ENCODE results near the gene SELENOV. TPM values are rescaled to one million over a fixed set of nuclear protein-coding genes. Genes with fewer than 3 reads are reported as not detected.
A peak's percentile ranks its signal among the peaks of the same experiment; 100 is the strongest.

Gene SELENOV
- total RNA-seq, 1 donor from 2014 or later, result not detected

DNA sequence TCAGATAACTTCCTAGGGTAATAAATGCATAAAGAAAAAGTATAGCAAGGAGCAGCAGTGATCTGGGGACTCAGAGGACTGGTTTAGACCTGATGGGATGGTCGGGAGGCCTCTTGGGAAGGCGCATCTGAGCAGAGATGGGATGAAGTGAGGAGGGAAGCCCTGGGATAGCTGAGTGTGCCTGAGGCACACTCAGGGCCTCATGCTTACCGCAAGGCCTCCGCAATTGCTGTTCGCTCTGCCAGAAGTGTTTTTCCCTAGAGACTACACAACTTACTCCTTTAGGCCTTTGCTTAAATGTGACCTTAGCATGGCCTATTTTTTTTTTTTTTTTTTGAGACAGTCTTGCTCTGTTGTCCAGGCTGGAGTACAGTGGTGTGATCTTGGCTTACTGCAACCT lies 20.3 kb upstream of the SELENOV start:
- ATAC-seq, result no peak

DNA sequence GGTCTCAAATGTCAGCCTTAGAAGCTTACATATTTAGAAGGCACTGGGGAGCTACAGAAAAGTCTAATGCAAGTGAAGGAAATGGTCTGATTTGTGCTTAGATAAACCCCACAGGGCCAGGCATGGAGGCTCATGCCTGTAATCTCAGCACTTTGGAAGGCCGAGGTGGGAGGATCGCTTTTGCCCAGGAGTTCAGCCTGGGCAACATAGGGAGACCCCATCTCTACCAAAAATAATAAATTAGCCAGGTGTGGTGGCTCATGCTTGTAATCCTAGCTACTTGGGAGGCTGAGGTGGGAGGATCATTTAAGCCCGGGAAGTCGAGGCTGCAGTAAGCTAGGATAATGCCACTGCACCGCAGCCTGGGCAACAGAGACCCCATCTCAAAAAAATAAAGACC lies 18.9 kb upstream of the SELENOV start:
- no peak for ATAC-seq

DNA sequence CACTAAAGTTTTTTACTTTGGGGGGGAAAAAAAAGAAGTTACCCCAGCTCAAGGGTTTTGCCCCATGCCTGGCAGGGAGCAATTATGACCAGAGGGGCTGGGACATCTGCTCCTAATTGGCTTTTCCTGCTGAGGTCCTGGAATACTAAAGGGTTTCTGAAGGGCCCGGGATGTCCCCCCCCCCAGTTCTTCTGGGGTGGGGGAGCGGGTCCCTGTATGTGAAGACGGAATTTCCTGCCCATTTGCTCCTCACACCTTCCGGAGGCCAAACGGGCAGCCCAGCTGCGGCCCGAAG lies 17.3 kb upstream of the SELENOV start:
- no peak for ATAC-seq

DNA sequence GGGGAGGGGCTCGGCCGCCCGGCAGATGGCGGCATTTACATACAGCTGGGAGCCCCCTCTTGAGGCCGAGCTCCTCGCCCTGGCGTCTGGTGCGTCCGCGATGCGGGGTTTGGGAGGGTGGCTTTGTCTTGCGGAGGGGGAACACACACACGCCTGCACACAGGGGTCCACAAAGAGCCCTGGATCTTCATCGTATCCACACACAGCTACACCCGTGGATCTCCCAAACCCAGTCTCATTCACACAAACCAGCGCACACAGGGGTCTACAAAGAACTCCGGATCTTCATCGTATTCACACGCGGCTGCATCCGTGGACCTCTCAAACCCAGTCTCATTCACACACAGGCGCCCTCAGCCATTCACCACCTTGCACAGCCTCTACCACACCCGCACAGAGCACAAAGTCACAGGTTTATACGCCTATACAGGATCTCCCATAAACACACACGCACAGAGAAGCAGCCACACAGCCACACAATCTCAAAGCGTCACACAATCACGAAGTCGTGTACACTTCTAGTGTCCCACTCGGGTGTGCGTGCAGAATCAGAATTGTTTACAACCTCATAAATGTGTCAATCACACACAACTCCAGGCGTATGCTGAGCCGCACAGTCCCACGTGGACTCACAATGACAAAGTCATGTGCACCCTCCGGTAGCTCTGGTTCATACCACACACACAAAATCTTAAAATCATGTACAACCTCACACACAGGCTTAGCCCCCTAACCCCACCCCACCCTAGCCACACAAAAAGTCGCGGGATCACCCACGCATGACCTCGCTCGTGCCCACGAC lies 16.7 kb upstream of the SELENOV start:
- peak; percentile 13 for ATAC-seq

DNA sequence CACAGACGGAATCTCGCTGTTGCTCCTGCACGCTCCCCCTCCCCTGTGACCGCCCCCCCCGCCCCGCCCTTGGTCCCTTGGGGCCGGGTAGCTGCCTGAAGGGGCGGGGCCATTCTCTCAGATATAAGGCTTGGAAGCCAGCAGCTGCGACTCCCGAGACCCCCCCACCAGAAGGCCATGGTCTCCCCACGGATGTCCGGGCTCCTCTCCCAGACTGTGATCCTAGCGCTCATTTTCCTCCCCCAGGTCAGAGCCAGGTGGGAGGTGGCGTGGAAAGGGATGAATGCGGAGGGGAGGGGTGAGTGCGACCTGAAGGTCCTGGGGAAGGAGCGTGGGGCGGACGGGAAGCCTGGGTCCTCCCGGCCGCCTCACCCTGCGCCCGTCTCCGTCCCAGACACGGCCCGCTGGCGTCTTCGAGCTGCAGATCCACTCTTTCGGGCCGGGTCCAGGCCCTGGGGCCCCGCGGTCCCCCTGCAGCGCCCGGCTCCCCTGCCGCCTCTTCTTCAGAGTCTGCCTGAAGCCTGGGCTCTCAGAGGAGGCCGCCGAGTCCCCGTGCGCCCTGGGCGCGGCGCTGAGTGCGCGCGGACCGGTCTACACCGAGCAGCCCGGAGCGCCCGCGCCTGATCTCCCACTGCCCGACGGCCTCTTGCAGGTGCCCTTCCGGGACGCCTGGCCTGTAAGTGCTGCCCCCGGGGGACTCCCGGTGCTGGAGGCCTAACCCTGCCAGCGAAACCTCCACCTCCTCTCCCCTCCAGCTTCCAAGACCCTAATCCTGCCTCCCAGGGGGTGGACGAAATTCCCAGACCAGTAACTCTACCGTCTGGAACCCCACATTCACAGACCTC lies 15.9 kb upstream of the SELENOV start, which contains the start of gene DLL3:
Gene DLL3, plus strand, starts transcription at position 150 of the 845 bp plus-strand sequence. Its CDS starts 28 bp downstream, at position 178.
- peak; percentile 18 for ATAC-seq

DNA sequence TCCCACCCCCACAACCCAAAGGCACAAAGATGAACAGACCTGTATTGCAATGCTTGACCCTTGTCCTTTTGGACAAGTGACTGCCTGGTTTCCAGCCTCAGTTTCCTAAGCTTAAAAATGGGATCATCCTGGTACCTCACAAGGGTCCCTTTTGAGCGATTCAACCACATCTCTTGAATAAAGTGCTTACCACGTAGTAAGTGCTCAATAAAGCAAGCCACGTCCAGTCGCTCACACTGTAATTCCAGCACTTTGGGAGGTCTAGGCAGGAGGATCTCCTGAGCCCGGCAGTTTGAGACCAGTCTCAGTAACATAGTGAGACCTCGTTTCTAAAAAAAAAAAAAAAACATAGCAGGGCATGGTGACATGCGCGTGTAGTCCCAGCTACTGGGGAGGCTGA lies 15.0 kb upstream of the SELENOV start:
- ATAC-seq, result no peak

DNA sequence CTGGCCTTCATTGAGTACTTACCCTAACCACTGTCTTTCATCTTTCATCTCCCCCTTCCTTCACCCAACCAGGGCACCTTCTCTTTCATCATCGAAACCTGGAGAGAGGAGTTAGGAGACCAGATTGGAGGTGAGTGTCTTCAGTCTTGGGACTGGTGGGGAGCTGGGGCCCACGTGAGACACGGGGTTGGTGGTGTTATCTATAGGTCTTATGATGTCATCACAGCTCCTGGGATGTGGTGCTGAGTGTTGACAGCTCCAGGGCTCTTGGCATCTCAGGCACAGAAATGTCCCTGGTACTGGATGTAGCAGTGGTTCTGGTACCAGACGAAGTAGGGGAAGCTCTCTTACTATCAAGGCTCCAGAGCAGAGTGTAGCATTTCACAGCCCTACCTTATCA lies 14.4 kb upstream of the SELENOV start:
- no peak for ATAC-seq

DNA sequence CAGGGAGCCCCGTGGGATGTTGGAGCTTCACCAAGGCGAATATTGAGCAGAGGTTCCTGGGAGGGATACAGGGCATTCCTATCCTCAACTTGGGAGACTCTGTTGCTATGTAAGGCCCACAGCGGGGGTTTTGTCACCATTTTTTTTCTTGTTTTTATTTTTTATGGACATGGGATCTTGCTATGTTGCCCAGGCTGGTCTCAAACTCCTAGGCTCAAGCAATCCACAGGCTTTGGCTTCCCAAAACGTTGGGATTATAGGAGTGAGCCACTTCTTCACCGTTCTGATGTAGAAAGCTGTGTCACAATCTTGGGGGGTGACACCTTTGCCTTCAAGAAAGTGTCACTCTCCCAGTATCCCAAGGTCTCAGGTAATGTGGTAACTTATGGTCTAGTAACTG lies 13.6 kb upstream of the SELENOV start:
- ATAC-seq, result no peak

DNA sequence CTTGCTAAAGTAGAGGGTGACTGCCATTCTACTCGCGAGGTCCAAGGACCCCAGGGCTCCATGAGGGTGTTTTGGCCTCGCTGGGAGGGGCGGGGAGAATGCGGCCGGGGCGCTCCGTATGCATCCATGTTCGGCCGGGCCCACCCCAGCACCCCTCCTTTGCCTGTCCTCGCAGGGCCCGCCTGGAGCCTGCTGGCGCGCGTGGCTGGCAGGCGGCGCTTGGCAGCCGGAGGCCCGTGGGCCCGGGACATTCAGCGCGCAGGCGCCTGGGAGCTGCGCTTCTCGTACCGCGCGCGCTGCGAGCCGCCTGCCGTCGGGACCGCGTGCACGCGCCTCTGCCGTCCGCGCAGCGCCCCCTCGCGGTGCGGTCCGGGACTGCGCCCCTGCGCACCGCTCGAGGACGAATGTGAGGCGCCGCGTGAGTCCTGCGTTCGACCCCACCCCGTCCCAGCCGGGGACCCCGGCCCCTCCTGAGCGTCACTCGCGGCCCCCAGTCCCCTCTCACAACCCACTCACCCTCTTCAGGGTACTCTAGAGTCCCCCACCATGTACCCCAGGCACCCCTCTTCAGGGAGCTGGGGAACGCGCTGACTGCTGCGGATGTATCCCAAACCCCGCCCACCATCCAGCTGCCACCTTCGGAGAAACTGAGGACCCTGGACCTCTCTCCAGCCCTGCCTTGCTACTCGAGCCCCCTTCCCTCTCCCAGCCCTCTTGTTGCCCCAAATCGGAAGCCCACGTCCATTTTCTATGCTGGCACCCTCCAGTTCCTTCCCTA lies 12.1 kb upstream of the SELENOV start:
- peak; percentile 79 for ATAC-seq

DNA sequence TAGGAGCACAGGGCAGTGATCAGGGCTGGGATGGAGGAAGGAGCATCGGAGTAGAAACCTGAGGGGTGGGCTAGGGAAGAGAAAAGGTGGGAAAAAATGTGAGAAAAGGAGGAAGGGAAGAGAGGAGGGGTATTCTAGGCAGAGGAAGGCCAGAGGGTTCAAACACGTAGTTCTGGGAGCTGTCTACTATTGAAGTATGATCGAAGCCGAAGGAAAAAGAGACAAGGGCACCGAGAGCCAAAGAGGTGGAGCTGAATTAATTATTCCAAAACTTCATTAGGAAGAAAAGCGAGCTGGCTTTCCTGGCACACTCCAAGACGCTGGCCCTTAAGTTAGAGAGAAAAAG lies 8.4 kb upstream of the SELENOV start:
- no peak for ATAC-seq

DNA sequence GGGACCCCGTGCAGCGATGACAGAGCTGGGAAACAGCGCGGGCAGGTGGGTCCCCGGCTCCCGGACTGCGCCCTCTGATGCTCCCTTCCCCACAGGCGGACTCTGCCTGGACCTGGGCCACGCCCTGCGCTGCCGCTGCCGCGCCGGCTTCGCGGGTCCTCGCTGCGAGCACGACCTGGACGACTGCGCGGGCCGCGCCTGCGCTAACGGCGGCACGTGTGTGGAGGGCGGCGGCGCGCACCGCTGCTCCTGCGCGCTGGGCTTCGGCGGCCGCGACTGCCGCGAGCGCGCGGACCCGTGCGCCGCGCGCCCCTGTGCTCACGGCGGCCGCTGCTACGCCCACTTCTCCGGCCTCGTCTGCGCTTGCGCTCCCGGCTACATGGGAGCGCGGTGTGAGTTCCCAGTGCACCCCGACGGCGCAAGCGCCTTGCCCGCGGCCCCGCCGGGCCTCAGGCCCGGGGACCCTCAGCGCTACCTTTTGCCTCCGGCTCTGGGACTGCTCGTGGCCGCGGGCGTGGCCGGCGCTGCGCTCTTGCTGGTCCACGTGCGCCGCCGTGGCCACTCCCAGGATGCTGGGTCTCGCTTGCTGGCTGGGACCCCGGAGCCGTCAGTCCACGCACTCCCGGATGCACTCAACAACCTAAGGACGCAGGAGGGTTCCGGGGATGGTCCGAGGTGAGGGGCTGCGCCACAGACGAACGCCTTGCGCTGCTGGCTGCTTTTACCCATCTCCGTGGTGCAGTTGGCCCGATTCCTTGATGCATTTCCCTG lies 7.8 kb upstream of the SELENOV start:
- ATAC-seq, result peak; percentile 43

DNA sequence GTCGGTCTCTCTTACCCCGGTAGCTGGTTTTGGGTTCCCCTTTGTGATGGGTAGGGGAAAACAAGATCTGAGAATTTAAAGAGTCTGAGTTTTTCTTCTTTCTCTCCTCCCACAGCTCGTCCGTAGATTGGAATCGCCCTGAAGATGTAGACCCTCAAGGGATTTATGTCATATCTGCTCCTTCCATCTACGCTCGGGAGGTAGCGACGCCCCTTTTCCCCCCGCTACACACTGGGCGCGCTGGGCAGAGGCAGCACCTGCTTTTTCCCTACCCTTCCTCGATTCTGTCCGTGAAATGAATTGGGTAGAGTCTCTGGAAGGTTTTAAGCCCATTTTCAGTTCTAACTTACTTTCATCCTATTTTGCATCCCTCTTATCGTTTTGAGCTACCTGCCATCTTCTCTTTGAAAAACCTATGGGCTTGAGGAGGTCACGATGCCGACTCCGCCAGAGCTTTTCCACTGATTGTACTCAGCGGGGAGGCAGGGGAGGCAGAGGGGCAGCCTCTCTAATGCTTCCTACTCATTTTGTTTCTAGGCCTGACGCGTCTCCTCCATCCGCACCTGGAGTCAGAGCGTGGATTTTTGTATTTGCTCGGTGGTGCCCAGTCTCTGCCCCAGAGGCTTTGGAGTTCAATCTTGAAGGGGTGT lies 7.1 kb upstream of the SELENOV start:
- no peak for ATAC-seq

DNA sequence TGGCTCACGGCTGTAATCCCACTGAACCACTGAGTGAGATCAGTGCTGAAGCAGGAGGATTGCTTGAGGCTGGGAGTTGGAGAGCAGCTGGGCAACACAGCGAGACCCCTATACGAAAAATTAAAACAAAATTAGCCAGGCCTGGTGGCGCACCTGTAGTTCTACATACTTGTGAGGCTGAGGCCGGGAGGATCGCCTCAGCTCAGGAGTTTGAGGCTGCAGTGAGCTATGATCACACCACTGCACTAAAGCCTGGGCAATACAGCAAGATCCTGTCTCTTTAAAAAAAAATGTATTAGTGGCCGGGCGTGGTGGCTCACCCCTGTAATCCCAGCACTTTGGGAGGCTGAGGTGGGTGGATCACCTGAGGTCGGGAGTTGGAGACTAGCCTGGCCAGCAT lies 6.3 kb upstream of the SELENOV start:
- ATAC-seq, result no peak

DNA sequence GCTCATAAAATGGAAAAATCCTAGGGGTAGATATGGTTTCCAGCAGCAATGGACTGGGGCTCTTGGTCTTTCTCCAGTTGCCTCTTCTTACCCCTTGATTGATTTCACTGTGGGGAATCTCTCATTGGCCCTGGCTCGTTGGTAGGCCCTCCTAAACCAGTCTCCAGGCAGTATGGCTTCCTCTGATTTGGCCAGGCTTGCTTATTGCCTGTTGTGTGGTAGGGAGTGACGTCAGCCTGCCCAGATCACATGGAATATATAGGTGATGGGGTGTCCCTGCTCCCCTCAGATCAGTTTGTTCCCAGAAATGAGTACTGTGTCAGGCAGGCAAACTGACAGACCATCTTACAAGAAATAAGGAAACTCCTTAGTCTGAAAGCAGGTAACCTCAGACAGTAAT lies 5.7 kb upstream of the SELENOV start:
- no peak for ATAC-seq

DNA sequence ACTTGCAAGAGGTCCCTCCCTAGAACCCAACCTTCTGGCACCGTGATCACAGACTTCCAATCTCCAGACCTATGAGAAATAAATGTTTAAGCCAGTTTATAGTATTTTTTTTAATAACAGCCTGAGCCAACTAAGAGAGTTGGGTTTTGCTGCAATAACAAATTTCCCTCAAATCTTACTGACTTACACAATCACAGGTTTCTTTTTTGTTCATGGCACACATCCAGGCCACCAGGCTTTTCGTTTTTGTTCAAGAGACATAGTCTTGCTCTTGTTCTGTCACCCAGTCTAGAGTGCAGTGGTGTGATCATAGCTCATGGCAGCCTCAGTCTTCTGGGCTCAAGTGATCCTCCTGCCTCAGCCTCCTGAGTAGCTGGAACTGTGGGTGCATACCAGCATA lies 2.0 kb upstream of the SELENOV start:
- ATAC-seq, result no peak

DNA sequence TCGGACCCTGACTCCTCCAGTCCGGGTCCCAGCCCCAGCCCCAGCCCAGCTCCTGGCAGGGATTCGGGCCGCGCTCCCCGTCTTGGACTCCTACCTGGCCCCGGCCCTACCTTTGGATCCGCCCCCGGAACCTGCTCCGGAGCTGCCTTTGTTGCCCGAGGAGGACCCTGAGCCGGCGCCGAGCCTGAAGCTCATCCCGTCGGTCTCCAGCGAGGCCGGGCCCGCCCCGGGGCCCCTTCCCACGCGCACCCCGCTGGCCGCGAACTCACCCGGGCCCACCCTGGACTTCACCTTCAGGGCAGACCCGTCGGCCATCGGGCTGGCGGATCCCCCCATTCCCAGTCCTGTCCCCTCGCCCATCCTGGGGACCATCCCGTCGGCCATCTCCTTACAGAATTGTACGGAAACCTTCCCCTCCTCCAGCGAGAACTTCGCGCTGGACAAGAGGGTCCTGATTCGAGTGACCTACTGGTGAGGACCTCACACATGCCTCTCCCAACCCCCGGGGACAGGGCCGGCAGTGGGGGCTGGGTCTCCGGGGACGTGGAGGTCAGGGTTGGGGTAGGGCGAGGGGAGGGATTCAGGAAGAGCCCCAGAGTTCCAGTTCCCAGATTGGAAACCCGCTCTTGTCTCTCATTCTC lies 732 bp downstream of the SELENOV start:
- ATAC-seq, result no peak

DNA sequence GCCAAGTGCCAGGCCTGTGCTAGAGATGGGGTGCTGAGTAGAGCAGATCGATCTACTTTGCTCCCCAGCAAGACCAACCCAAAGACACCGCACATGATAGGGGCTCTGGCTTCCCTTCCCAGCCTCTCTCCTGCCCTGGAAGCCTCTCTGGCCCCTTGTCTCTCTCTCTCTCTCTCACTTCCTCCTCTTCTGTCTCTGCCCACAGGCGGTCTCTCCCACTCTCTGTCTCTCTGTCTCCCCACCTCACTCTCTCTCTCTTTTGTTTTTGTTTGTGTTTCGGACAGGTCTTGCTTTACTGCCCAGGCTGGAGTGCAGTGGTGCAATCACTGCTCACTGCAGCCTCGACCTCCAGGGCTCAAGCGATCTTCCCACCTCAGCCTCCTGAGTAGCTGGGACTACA lies 1.3 kb downstream of the SELENOV start:
- ATAC-seq, result no peak

DNA sequence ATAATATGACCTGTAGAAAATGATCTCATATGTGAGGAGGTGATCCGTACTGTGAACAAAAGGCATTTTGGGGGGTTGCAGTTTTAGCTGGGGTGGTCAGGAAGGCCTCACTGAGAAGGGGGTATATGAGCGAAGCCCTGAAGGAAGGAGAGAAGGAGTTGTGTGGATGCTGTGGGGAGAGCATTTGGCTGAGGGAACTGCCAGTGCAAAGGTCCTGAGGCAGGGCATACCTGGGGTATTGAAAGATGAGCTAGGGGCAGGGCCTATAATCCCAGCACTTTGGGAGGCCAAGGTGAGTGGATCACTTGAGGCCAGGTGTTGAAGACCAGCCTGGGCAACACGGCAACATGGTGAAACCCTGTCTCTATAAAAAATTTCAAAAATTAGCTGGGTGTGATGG lies 2.5 kb downstream of the SELENOV start:
- ATAC-seq, result no peak

DNA sequence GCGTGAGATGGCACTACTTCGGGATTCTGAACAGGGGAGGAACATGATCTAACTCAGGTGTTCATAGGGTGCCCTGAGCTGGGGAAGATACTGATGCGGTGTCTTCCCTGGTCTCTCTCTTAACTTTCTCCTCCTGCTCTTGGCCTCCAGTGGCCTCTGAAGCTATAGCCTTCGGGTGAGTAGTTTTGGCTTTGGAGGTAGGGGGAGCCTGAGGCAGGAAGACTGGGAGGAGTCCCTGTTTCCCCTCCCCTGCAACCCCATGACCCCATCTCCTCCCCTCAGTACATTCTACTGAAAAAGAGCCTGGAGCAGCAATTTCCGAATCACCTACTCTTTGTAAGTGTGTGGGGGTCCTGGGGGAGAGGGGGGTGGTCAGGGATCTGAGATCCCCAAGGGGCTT lies 3.5 kb downstream of the SELENOV start:
- no peak for ATAC-seq

DNA sequence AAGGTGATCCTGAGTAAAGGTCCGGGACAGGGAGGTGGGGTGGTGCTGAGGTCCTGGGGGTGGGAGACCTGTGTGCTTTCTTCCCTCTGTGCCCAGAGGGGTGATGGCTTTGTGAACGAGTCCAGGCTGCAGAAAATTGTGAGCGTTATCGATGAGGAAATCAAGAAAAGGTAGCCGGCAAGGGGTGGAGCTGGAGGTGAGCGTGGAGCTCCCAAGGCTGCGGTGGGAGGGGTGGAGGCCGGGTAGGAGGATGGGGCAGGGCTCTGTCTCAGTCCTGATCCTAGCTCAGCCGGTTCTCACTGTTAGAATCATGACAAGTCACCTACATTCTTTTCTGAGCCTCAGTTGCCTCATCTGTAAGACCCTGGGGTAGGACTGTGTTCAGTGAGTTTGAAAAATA lies 4.0 kb downstream of the SELENOV start:
- ATAC-seq, result peak; percentile 62

Measured in esophagus mucosa (tissue), 1 donor.